SH-SY5Y (cell line): ENCODE data around the gene ENTPD8.

Source experiments
- GATA2 ChIP-seq: IDR thresholded peaks from 2 replicates; pipeline ENCODE4 v1.6.1; 2011; ENCODE audit warnings: mild to moderate bottlenecking, low read depth, low read length
- GATA3 ChIP-seq: IDR thresholded peaks from 2 replicates; pipeline ENCODE4 v1.6.1; 2011; ENCODE audit warnings: low read depth, mild to moderate bottlenecking, low read length, moderate library complexity

ENTPD8 gene

DNA sequence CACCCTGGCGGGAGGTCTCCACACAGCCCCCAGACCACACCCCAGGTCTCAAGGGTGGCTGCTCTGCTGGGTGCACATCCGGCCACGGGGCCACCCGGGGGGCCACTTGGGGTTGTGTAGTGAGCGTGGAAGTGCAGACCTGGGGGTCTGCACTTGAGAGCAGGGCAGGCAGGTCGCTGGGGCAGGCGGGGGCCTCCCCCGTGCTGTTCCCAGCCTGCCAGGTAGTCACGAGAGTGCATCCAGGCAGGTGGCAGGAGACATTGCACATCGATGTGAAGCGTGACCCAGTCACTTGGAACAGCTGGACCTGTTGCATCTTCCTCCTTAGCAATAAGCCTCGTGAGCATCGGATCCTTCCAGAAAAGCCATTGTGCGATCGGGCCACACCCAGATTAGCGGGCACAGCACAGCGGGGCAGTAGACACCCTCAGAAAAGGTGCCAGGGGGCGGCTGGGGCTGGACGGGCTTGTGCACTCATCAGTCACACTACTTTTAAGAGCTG, 4.8 kb upstream of the ENTPD8 start:
- TF ChIP-seq GATA3: no peak
- TF ChIP-seq GATA2: no peak

DNA sequence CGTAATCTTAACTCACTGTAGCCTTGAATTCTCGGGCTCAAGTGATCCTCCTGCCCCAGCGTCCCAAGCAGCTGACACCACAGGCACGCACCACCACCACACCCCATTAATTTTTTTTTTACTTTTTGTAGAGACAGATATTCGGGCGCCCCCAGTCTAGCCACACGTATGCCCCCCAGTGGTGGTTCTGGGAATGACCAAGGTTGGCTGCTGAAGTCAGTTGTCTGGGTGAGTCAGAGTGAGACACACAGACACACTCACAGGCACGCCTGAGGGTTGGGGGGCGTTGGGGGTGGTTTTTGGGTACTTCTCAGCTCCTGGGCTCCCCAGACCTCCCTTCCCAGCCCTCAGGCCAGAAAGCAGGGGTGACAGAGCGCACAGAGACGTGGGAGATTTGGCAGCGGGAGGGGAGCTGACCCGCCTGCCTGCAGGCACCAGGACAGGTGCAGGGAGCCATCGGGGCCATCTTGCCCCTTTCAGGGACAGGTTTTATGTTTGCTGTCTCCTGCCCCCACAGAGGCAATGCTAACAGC, 4.2 kb upstream of the ENTPD8 start:
- TF ChIP-seq GATA3 (no peak), GATA2 (no peak)

DNA sequence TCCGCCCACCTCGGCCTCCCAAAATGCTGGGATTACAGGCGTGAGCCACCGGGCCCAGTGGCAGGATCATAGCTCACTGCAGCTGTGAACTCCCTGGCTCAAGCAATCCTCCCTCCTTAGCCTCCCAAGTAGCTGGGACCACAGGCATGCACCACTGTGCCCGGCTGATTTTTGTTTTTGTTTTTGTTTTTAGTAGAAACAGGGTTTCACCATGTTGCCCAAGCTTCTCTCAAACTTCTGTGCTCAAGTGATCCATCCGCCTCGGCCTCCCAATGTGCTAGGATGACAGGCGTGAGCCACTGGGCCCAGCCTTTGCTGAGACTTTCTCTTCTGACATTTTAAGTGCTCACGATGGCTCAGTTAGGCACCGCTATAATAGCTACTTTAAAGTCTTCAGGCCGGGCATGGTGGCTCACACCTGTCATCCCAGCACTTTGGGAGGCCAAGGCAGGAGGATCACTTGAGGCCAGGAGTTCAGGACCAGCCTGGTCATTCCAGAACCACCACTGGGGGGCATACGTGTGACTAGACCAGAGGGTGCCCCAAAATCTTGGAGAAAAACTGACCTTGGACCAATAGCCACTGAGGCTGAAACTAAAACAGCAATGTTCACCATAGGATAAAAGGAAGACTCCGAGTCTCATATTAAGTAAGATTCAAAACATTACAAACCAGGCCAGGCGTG, 3.1 kb upstream of the ENTPD8 start:
- no peak for TF ChIP-seq GATA3
- TF ChIP-seq GATA2: no peak

DNA sequence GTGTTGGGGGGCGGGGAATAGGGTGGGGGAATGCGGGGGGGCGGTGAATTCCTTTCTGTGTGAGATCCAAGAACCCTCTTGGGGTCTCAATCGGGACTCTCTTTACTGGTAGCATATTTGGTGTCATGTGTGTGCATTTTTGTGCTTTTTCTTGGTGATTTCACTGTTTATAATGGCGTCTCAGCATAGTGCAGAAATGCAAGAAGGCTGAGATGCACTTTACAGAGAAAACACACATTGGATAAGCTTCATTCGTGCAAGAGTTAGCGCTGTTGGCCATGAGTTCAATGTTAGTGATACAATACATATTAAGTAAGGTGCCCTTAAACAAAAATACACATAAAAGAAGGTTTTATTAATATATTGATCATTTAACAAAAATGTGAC, 771 bp upstream of the ENTPD8 start:
- TF ChIP-seq GATA2 (no peak), GATA3 (no peak)

DNA sequence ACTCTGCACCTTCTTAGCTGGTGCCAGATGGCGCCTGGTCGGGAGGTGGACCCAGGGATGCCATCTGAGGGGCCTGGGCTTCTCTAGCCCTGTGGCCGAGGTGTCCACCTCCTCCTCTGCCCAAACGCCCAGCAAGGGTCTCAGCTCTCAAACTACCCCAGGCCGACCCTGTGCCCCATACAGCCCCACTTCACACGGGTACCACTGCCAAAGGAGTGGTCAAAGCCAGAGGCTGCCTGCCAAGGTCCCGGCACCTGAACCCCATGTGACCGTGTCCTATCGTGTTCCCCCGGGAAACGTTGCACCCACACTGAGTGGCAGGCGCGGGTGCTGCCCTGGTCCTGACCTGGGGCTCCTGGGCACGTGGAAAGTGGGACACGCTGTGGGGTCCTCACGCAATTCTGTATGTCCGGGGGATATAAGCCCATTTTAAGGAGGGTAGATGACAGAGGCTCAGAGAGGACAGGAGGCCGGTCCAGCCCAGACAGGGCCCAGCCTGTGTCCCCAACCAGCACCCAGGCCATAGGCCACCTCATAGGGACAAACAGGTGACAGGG, 1.9 kb downstream of the ENTPD8 start:
- TF ChIP-seq GATA2: no peak

DNA sequence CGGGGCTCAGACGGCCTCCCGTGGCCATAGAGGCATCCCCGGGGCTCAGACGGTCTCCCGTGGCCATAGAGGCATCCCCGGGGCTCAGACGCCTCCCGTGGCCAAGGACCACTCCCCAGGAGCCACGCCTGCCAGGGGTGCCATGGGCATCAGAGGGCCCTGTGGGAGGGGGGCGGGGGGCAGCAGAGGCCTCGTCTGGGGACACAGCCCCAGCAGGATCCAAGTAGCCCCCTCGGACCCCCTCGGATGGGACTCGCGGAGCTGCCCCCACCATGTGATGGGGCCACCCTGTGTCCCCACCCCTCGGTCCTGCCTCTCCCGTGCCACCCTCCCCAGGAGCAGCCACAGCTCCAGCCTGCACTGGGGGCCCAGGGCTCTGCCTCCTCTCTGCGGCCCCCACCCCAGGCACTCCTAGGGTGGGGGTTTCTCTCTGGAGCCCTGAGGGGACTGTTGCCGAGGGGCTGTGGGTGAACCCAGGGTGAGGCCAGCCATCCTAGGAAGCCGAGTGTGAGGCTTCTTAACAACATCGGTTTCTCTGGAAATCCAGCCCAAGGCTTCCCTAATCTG, 2.5 kb downstream of the ENTPD8 start:
- no peak for TF ChIP-seq GATA3
- TF ChIP-seq GATA2: no peak

DNA sequence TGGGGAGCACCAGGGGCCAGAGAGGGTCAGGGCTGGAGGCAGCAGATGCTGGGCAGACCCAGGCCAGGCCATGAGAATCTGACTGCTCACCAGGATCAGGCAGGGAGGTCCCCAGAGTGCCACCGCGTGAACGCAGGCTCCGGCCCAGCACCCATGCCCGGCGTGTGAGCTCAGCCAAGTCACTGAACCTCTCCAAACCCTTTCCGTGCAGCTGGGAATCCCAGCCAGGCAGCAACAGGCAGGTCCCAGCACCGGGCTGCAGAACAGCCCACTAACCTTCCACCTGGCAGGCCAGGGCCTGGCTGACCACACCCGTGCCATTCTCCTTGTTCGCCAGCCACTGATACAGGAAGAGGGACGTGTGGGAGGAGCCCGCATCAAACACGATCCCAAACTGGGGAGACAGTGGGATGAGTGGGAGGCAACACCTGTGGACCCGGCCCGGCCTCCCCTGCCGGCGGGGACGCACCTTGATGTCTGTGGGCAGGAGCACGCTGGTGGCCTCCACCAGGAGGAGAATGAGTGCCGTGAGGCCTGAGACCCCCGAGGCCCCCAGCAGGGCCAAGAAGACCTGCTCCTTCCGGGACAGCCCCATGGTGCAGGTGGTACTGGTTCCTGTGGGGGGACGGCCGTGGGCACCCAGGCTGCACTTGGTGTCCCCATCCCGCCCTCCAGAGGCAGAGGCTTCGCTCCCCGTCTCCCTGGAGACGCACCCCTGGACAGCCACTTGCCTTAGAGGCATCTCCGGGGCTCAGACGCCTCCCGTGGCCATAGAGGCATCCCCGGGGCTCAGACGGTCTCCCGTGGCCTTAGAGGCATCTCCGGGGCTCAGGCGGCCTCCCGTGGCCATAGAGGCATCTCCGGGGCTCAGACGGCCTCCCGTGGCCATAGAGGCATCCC, 3.2 kb downstream of the ENTPD8 start:
- TF ChIP-seq GATA2: no peak
- TF ChIP-seq GATA3: no peak

DNA sequence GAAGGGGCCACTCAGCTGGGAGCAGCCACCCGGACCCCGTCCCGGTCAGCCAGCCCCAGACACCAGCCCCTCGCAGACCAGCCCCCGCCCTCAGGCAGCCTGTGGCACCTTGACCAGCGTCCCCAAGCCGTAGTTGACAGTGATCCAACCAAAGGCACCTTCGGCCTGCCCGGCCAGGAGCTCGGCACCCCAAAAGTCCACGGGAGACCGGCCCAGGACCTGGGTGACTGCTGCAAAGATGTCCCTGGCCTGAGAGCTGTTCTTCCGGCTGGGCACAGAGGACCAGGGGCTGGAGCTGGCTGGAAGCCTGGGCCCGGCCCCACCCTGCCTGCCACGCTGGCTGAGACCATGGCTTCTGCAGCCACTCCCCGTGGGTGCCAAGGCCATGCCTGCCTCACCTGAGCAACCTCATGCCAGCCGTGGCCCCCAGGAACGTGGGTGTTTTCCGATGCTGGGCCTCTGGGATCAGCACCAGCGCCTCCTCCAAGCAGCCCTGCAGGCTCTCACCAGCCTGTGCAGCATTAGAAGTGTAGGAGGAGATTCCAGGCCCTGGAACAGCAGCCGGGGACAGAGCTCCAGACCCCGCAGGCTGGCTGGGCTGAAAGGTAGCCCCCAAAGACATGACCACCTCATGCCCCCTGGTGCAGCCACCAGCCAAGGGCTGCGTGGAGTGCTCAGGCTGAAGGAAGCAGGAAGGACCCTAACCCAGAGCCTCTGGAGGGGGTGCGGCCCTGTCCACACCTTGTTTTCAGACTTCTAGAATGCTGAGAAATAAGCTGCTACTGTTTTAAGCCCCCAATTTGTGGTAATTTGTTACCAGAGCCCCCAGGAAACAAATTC, 4.2 kb downstream of the ENTPD8 start:
- TF ChIP-seq GATA2: no peak
- no peak for TF ChIP-seq GATA3

DNA sequence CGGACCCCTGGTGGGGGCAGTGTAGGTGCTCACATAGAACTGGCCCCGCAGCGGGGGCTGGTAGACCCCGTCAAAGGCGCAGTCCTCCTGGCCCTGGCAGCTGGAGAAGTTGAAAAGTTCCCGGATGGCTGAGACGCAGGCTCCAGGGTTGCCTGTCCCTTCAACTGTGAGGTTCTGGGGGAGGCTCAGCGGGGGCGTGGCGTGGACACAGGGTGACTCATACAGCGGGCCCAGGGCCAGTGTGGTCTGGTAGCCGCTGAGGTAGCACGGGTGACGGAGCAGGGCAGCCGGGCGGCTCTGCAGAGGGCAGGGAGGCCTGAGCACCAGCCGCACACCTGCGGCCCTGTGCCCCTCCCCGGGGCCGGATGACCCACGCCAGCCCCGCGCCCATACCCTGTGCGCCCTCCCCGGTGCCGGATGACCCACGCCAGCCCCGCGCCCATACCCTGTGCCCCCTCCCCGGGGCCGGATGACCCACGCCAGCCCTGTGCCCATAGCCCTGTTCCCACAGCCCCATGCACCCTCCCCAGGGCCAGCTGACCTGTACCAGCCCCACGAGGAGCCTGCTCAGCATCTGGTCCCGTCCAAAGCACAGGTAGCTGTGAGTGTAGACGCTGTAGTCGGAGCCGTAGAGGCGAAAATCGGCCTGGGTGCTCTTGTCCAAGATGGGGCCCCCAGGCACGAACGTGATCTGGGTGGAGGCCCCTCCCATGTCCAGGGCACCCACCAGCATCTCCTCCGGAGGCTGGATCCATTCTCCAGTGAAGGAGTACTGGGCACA, 5.0 kb downstream of the ENTPD8 start:
- TF ChIP-seq GATA2: no peak
- TF ChIP-seq GATA3: no peak

DNA sequence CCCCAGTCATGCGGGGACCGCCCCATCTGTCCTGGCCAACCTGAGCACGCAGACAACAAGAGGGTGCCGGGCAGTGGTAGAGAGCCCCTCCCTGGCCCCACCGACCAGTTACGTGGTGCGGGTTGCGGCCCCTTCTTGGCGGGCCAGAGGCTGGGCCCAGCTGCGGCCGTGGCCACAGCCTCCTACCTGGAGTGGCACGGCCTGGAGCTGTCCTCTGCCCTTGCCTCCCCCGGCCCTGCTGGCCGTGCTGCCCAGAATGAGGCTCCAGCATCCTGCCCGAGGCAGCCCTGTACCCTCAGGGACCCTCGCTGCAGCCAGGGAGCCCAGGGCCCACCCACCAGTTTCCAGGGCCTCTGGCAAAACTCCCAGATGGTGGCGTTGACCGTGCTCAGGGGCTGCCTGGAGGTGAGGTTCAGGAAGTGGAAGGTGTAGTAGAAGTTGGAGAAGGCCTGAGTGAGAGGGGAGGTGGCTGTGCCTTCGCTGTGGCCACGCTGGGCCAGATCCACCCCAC, 5.7 kb downstream of the ENTPD8 start:
- TF ChIP-seq GATA2 (no peak), GATA3 (no peak)

DNA sequence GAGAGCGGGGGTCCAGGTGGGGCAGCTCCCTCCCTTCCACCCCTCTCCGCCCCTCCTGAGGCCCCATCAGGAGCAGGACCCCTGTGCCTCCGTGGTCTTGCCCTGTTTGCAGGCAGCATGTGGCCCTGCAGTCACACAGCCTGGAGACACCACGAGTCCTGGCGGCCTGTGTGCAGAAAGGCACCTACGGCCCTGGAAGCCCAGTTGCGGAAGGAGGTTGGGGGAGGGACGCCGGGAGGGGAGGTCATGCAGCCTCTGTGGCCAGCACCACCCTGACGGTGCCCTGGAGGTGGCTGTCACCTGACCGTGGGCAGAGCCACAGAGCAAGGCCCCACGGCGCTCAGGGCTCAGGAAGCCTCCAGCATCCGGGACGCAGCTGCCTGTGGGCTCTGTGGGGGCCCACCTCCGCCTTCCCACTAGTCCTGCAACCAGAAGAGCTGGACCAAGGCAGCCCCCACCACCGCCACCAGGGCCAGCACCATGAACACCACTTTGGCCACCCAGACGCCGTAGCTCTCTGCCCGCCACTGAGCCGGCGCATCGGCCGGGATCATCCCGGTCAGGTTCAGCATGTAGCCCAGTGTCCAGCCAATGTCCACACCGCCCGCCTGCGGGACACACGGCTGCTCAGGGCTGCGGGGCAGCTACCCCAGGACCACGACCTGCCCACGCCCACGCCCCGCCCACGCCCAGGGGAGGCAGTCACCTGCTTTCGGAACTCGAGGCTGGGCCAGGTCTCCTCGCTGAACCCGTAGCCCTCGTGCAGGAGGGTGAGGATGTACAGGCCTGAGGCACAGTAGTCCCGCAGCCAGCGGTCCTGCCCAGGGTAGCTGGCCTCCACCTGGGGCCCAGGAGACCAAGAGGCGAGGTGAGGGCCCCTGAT, 6.4 kb downstream of the ENTPD8 start:
- TF ChIP-seq GATA3: no peak
- TF ChIP-seq GATA2: no peak

DNA sequence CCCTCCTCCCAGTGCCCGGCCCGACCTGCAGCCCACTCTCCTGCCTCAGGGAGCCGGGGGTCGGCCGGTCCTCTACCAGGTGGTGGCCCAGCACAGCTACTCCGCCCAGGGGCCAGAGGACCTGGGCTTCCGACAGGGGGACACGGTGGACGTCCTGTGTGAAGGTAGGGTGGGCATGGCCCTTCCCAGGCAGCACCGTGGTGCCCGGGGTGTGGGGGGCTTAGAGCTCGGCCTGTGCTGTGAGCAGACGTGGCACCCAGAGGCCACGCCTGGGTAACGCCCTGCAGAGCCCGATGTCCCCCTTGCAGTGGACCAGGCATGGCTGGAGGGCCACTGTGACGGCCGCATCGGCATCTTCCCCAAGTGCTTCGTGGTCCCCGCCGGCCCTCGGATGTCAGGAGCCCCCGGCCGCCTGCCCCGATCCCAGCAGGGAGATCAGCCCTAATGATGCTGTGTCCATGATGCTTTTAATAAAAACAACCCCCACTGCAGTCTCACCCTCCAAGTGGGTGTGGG, 7.2 kb downstream of the ENTPD8 start:
- TF ChIP-seq GATA2: no peak
- no peak for TF ChIP-seq GATA3
